Measurements from ENCODE around the gene RUNX2. TPM values are rescaled to one million over a fixed set of nuclear protein-coding genes. Genes with fewer than 3 reads are reported as not detected.

RUNX2 gene
- total and polyA plus RNA-seq, 10 of the 15 experiments (the other 5 are each of a cell fraction or from before 2014, with no cell fraction given): 0.01 to 0.77 (median 0.15) TPM; not detected in 3

- H3K9ac ChIP-seq (ENCODE audit: control insufficient read depth, insufficient read depth, low read length): no peak overlapping the region
- no peaks in the 10 kb centered on the region for H3K4me1 ChIP-seq (ENCODE audit: control insufficient read depth, insufficient read depth, low read length)
- DNase-seq (ENCODE audit: low read depth, low spot score) (no peak), ATAC-seq (no peak), FAIRE-seq (no peak)
- H3K27me3 ChIP-seq (replicated peaks in 1 of 2; ENCODE audit: control insufficient read depth in 2 of 2, insufficient read depth in 2 of 2, low read length in 1 of 2): no peaks in the 10 kb centered on the region
- RAD21 ChIA-PET (ENCODE audit: unreplicated experiment): no interaction called here
- intact Hi-C loops (cut with micrococcal nuclease; ENCODE audit: unreplicated experiment): no loop called here
- no peak overlapping the region for H2AFZ ChIP-seq (ENCODE audit: control insufficient read depth, low read depth, low read length)
- no peak overlapping the region for H3K4me3 ChIP-seq
- H4K20me1 ChIP-seq (ENCODE audit: control insufficient read depth, insufficient read depth): no peaks in the 10 kb centered on the region
- 45% methylated on average over 4 of the region's 4 CpGs for WGBS (ENCODE audit: insufficient coverage, insufficient replicate concordance, low lambda C conversion rate, missing lambda C conversion rate)
- in situ Hi-C loops (cut with MboI): no loop called here
- H3K4me2 ChIP-seq (ENCODE audit: control insufficient read depth, insufficient read depth): no peak overlapping the region
- POLR2A ChIA-PET: no interaction called here
- SMC1A ChIA-PET (ENCODE audit: uncharacterized antibody, unreplicated experiment): interaction anchor here (0.8 to 1.4 kb wide), 3 partner anchors 14 to 739 kb away, joined by 3 to 4 read pairs (median 3); partner anchors contain the start of gene SUPT3H
- no peak for TF ChIP-seq MEF2A (IDR thresholded peaks at IDR 0.05; ENCODE audit: insufficient read depth, low read depth, low read length)
- no peak for TF ChIP-seq ZNF622 (IDR thresholded peaks at IDR 0.05)
- no peak for TF ChIP-seq CTCF (IDR thresholded peaks at IDR 0.05 in 2 of 3, conservative IDR thresholded peaks at IDR 0.05 in 1 of 3; ENCODE audit: control insufficient read depth in 2 of 3, extremely low read depth in 1 of 3, insufficient read depth in 1 of 3, low read depth in 3 of 3, low read length in 3 of 3)
- TF ChIP-seq SIX5 (IDR thresholded peaks at IDR 0.05; ENCODE audit: low read depth, low read length, severe bottlenecking): no peak
- TF ChIP-seq E2F8 (IDR thresholded peaks at IDR 0.05; ENCODE audit: low read depth, partially characterized antibody): no peak
- TF ChIP-seq MYC (IDR thresholded peaks at IDR 0.05; ENCODE audit: insufficient read depth, insufficient read length, insufficient replicate concordance, low read length, severe bottlenecking): no peak
- no peak for TF ChIP-seq YBX1 (IDR thresholded peaks at IDR 0.05)
- TF ChIP-seq SMAD1 (IDR thresholded peaks at IDR 0.05; ENCODE audit: low read depth, partially characterized antibody): no peak
- TF ChIP-seq MXI1 (IDR thresholded peaks at IDR 0.05; ENCODE audit: low read depth, low read length): no peak
- TF ChIP-seq RAD21 (IDR thresholded peaks at IDR 0.05; ENCODE audit: insufficient read depth, low read depth, low read length): no peak
- TF ChIP-seq JUND (IDR thresholded peaks at IDR 0.05; ENCODE audit: low read depth, low read length): no peak
- no peak for TF ChIP-seq STAT3 (IDR thresholded peaks at IDR 0.05; ENCODE audit: low read depth, low read length)
- no peaks in the 10 kb centered on the region for H3K36me3 ChIP-seq (ENCODE audit: control insufficient read depth in 2 of 2, insufficient read depth in 2 of 2, low read length in 1 of 2)
- no TSS peak for BruUV-seq (replicated peaks)
- H3K79me2 ChIP-seq (ENCODE audit: control insufficient read depth, insufficient read depth, low read length): no peaks in the 10 kb centered on the region
- CTCF ChIA-PET: interaction anchor here (1.0 kb wide), 1 partner anchor 13 kb away, joined by 3 read pairs; no protein-coding TSS in a partner anchor
- H3K9me3 ChIP-seq (replicated peaks; ENCODE audit: control insufficient read depth, insufficient read depth, low read length): no peaks in the 10 kb centered on the region
- H3K27ac ChIP-seq (ENCODE audit: control insufficient read depth, insufficient read depth): no peak overlapping the region
Observed at GRCh38 chr6:45394586-45395095, 66.5 kb downstream of the RUNX2 start.
